HG02588 (cell line): Measurements from ENCODE around the gene RAPGEF2.
"Not testable (repeated sequence)": the region's sequence is repeated elsewhere in the genome, so short reads cannot be mapped to it uniquely, and the experiment has no call there.

ENCODE experiments used
- ATAC-seq: cut with Tn5 transposase; IDR thresholded peaks from one replicate; pipeline ENCODE4 v1.9.1; 2021; ENCODE audit warnings: mild to moderate bottlenecking, moderate library complexity; ENCODE audit not compliant: unreplicated experiment

RAPGEF2 gene

GRCh38 chr4:159097144-159097543, 5.7 kb upstream of the RAPGEF2 start:
- ATAC-seq = no peak

- ATAC-seq = no peak
These were observed 5.1 kb upstream of the RAPGEF2 start for GRCh38 chr4:159097785-159098184.

- ATAC-seq = no peak
These were observed 4.3 kb upstream of the RAPGEF2 start for GRCh38 chr4:159098482-159099127.

- ATAC-seq = no peak
These were observed 774 bp upstream of the RAPGEF2 start for GRCh38 chr4:159101988-159102621.

GRCh38 chr4:159103384-159103990, 608 bp downstream of the RAPGEF2 start:
- ATAC-seq = peak; percentile 24

- no peak for ATAC-seq
These were observed 2.0 kb downstream of the RAPGEF2 start for GRCh38 chr4:159104694-159105414.

- ATAC-seq = no peak
These were observed 2.9 kb downstream of the RAPGEF2 start for GRCh38 chr4:159105761-159106243.

- ATAC-seq = no peak
These were observed 3.8 kb downstream of the RAPGEF2 start for GRCh38 chr4:159106636-159107035.

- no peak for ATAC-seq
These were observed 4.5 kb downstream of the RAPGEF2 start for GRCh38 chr4:159107203-159107925.

GRCh38 chr4:159108124-159108523, 5.2 kb downstream of the RAPGEF2 start:
- no peak for ATAC-seq

- ATAC-seq = no peak
These were observed 8.1 kb downstream of the RAPGEF2 start for GRCh38 chr4:159110961-159111360.

GRCh38 chr4:159111416-159111815, 8.5 kb downstream of the RAPGEF2 start:
- ATAC-seq = no peak

- ATAC-seq = not testable (repeated sequence)
These were observed 10.5 kb downstream of the RAPGEF2 start for GRCh38 chr4:159113366-159113765.

- not testable (repeated sequence) for ATAC-seq
These were observed 13.2 kb downstream of the RAPGEF2 start for GRCh38 chr4:159116098-159116497.

GRCh38 chr4:159116693-159117092, 13.8 kb downstream of the RAPGEF2 start:
- ATAC-seq = not testable (repeated sequence)

- no peak for ATAC-seq
These were observed 14.7 kb downstream of the RAPGEF2 start for GRCh38 chr4:159117564-159117963.

GRCh38 chr4:159117968-159118367, 15.1 kb downstream of the RAPGEF2 start:
- no peak for ATAC-seq

- ATAC-seq = no peak
These were observed 18.5 kb downstream of the RAPGEF2 start for GRCh38 chr4:159121371-159121770.

- ATAC-seq = no peak
These were observed 23.8 kb downstream of the RAPGEF2 start for GRCh38 chr4:159126716-159127115.

- ATAC-seq = no peak
These were observed 25.1 kb downstream of the RAPGEF2 start for GRCh38 chr4:159127745-159128518.
